ENCODE results near the gene VILL. TPM values are rescaled to one million over a fixed set of nuclear protein-coding genes. Genes with fewer than 3 reads are reported as not detected.

Gene VILL
- polyA plus RNA-seq, 1 donor from 2014 or later = not detected

- H3K27ac ChIP-seq (ENCODE audit: low read length) = no peak overlapping the region
- H3K9me2 ChIP-seq (ENCODE audit: insufficient read depth, low read length) = no peaks in the 10 kb centered on the region
- no peaks in the 10 kb centered on the region for H3K79me2 ChIP-seq (replicated peaks; ENCODE audit: insufficient read depth, low read length)
- H3K4me3 ChIP-seq (ENCODE audit: low read length) = no peak overlapping the region
- no peak overlapping the region for H2AFZ ChIP-seq (ENCODE audit: low read depth, low read length)
- H3F3A ChIP-seq (ENCODE audit: insufficient read depth, low read length, poor library complexity, severe bottlenecking) = no peaks in the 10 kb centered on the region
- H3K9me3 ChIP-seq (ENCODE audit: low read length) = no peaks in the 10 kb centered on the region
- H3K27me3 ChIP-seq (ENCODE audit: insufficient read depth, low read depth, low read length) = no peaks in the 10 kb centered on the region
- H3K9ac ChIP-seq (ENCODE audit: low read length) = no peak overlapping the region
- H4K20me1 ChIP-seq (ENCODE audit: insufficient read depth) = no peaks in the 10 kb centered on the region
- no peak for TF ChIP-seq SMC3 (conservative IDR thresholded peaks at IDR 0.05; ENCODE audit: poor library complexity)
- TF ChIP-seq RAD21 (conservative IDR thresholded peaks at IDR 0.05) = no peak
- TF ChIP-seq, protein P1, sequence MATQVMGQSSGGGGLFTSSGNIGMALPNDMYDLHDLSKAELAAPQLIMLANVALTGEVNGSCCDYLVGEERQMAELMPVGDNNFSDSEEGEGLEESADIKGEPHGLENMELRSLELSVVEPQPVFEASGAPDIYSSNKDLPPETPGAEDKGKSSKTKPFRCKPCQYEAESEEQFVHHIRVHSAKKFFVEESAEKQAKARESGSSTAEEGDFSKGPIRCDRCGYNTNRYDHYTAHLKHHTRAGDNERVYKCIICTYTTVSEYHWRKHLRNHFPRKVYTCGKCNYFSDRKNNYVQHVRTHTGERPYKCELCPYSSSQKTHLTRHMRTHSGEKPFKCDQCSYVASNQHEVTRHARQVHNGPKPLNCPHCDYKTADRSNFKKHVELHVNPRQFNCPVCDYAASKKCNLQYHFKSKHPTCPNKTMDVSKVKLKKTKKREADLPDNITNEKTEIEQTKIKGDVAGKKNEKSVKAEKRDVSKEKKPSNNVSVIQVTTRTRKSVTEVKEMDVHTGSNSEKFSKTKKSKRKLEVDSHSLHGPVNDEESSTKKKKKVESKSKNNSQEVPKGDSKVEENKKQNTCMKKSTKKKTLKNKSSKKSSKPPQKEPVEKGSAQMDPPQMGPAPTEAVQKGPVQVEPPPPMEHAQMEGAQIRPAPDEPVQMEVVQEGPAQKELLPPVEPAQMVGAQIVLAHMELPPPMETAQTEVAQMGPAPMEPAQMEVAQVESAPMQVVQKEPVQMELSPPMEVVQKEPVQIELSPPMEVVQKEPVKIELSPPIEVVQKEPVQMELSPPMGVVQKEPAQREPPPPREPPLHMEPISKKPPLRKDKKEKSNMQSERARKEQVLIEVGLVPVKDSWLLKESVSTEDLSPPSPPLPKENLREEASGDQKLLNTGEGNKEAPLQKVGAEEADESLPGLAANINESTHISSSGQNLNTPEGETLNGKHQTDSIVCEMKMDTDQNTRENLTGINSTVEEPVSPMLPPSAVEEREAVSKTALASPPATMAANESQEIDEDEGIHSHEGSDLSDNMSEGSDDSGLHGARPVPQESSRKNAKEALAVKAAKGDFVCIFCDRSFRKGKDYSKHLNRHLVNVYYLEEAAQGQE (IDR thresholded peaks at IDR 0.05; ENCODE audit: borderline replicate concordance) = no peak
- TF ChIP-seq EZH2 (IDR thresholded peaks at IDR 0.05; ENCODE audit: borderline replicate concordance, insufficient read depth, low read length, poor library complexity, severe bottlenecking) = no peak
- TF ChIP-seq TAF1 (IDR thresholded peaks at IDR 0.05; ENCODE audit: low read depth) = no peak
- no peak for TF ChIP-seq POLR2AphosphoS5 (IDR thresholded peaks at IDR 0.05)
- TF ChIP-seq CTCF (IDR thresholded peaks at IDR 0.05; ENCODE audit: poor library complexity, severe bottlenecking) = no peak
- no peak for TF ChIP-seq EP300 (conservative IDR thresholded peaks at IDR 0.05; ENCODE audit: poor library complexity, severe bottlenecking)
- TF ChIP-seq MXI1 (conservative IDR thresholded peaks at IDR 0.05; ENCODE audit: poor library complexity, severe bottlenecking) = no peak
- no peak overlapping the region for H3K4me2 ChIP-seq (ENCODE audit: low read length)
- H3K36me3 ChIP-seq (ENCODE audit: insufficient read depth, low read length) = no peaks in the 10 kb centered on the region
These were observed 22.4 kb upstream of the VILL start for GRCh38 chr3:37968199-37968598.

DNA sequence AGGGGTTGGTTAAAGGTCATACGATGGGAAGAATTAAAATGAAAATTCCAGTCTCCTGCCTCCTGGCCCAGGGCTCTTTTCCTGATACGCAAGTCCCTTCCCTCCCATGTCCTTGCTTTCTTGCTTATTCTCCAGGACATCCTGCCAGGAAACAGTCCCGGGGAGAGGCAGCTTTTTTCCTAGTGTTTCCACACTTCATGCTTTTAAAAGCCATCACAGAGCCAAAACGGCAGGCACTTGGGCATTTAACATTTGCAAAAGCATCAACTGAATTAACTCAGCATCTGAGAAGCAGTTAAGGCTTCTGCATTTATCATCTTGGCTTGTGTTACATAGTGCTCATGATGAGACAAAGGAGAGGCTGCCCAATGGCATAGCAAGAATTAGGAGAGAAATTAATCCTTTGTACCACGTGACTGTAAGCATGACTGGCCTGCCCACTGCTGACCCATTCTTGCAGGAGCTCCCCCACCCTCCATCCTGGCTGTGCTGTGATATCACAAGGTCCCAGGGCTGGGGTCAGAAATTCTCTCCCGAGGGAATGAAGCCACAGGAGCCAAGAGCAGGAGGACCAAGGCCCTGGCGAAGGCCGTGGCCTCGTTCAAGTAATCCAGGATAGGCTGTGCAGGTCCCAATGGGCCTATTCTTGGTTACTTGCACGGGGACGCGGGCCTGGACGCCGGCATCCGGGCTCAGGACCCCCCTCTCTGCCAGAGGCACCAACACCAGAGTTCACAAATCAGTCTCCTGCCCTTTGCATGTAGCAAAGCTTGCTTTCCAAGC is 21.6 kb upstream of the VILL start:
- H3K79me2 ChIP-seq (replicated peaks; ENCODE audit: insufficient read depth, low read length) = no peaks in the 10 kb centered on the region
- no peak overlapping the region for H3K4me2 ChIP-seq (ENCODE audit: low read length)
- H3K9me3 ChIP-seq (ENCODE audit: low read length) = no peaks in the 10 kb centered on the region
- TF ChIP-seq TAF1 (IDR thresholded peaks at IDR 0.05; ENCODE audit: low read depth) (no peak), MXI1 (conservative IDR thresholded peaks at IDR 0.05; ENCODE audit: poor library complexity, severe bottlenecking) (no peak), CTCF (IDR thresholded peaks at IDR 0.05; ENCODE audit: poor library complexity, severe bottlenecking) (no peak), EZH2 (IDR thresholded peaks at IDR 0.05; ENCODE audit: borderline replicate concordance, insufficient read depth, low read length, poor library complexity, severe bottlenecking) (no peak), SMC3 (conservative IDR thresholded peaks at IDR 0.05; ENCODE audit: poor library complexity) (no peak), EP300 (conservative IDR thresholded peaks at IDR 0.05; ENCODE audit: poor library complexity, severe bottlenecking) (no peak), POLR2AphosphoS5 (IDR thresholded peaks at IDR 0.05) (no peak), RAD21 (conservative IDR thresholded peaks at IDR 0.05) (no peak)
- TF ChIP-seq, protein P1 (IDR thresholded peaks at IDR 0.05; ENCODE audit: borderline replicate concordance) = no peak
- no peak overlapping the region for H2AFZ ChIP-seq (ENCODE audit: low read depth, low read length)
- no peak overlapping the region for H3K27ac ChIP-seq (ENCODE audit: low read length)
- H4K20me1 ChIP-seq (ENCODE audit: insufficient read depth) = no peaks in the 10 kb centered on the region
- no peak overlapping the region for H3K4me3 ChIP-seq (ENCODE audit: low read length)
- H3K36me3 ChIP-seq (ENCODE audit: insufficient read depth, low read length) = peaks cover 2% of the 10 kb centered on the region
- no peaks in the 10 kb centered on the region for H3K9me2 ChIP-seq (ENCODE audit: insufficient read depth, low read length)
- no peaks in the 10 kb centered on the region for H3F3A ChIP-seq (ENCODE audit: insufficient read depth, low read length, poor library complexity, severe bottlenecking)
- no peaks in the 10 kb centered on the region for H3K27me3 ChIP-seq (ENCODE audit: insufficient read depth, low read depth, low read length)
- H3K9ac ChIP-seq (ENCODE audit: low read length) = no peak overlapping the region
